ENCODE results near the gene PRDM16.
"Not testable (repeated sequence)": the region's sequence is repeated elsewhere in the genome, so short reads cannot be mapped to it uniquely, and the experiment has no call there.

The PRDM16 gene

GRCh38 chr1:3084726-3085125 lies 15.7 kb downstream of the PRDM16 start:
- H3K27me3 ChIP-seq (ENCODE audit: control insufficient read depth in 1 of 2, insufficient read depth in 2 of 2, low read length in 2 of 2), result peaks cover 0 to 4% of the 10 kb centered on the region in 2 donors
- H3K9ac ChIP-seq (ENCODE audit: low read length in 2 of 2), result no peak overlapping the region
- H3K4me1 ChIP-seq (ENCODE audit: control insufficient read depth, insufficient read depth, low read length), result no peaks in the 10 kb centered on the region
- H3K36me3 ChIP-seq (ENCODE audit: control insufficient read depth in 2 of 2, insufficient read depth in 2 of 2, low read length in 2 of 2), result no peaks in the 10 kb centered on the region
- H3K4me3 ChIP-seq (ENCODE audit: low read length in 2 of 2), result no peak overlapping the region
- no peaks in the 10 kb centered on the region for H3K9me3 ChIP-seq (ENCODE audit: control insufficient read depth in 2 of 2, low read length in 2 of 2)
- H3K27ac ChIP-seq (ENCODE audit: low read length), result no peak overlapping the region

- H3K27ac ChIP-seq (ENCODE audit: low read length), result no peak overlapping the region
- H3K9ac ChIP-seq (ENCODE audit: low read length in 2 of 2), result no peak overlapping the region
- H3K4me3 ChIP-seq (ENCODE audit: low read length in 2 of 2), result no peak overlapping the region
- H3K9me3 ChIP-seq (ENCODE audit: control insufficient read depth in 2 of 2, low read length in 2 of 2), result no peaks in the 10 kb centered on the region
- no peaks in the 10 kb centered on the region for H3K36me3 ChIP-seq (ENCODE audit: control insufficient read depth in 2 of 2, insufficient read depth in 2 of 2, low read length in 2 of 2)
- no peaks in the 10 kb centered on the region for H3K4me1 ChIP-seq (ENCODE audit: control insufficient read depth, insufficient read depth, low read length)
- H3K27me3 ChIP-seq (ENCODE audit: control insufficient read depth in 1 of 2, insufficient read depth in 2 of 2, low read length in 2 of 2), result peaks cover 0 to 2% of the 10 kb centered on the region in 2 donors
Measured at GRCh38 chr1:3085721-3086120, 16.7 kb downstream of the PRDM16 start.

DNA sequence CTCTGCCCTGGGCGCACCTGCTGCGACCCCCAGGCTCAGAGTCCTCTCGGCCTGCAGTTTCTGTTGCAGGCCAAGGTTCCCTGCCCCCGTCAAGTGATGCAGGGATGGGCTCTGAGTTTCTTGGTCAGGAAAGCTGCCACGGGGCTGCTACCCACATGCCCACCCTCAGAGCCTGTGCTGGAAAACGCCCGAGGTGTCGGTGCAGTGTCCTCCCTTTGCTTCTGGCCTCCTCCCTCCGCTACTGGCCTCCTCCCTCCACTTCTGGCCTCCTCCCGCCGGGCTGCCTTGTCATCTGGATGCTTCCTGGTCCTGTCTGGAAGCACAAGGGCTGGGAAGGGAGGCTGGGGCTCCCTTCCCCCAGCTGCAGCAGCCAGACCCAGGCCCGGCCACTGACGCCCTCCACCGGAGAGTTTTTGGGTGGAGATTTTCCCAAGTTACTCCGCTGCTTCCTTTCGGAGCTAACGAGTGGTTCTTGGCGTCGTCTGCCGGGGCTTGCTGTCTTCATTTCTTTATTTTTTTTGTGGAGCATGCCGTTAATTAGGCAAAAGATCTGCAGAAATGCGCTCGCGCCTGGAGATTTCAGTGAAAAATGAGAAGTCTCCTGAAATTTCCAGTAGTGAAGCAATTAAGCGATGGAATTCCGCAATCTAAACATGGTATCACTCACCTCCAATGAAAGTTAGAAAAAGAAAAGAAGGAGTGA lies 17.4 kb downstream of the PRDM16 start:
- H3K27ac ChIP-seq (ENCODE audit: low read length), result no peak overlapping the region
- peaks cover 0 to 2% of the 10 kb centered on the region in 2 donors for H3K27me3 ChIP-seq (ENCODE audit: control insufficient read depth in 1 of 2, insufficient read depth in 2 of 2, low read length in 2 of 2)

DNA sequence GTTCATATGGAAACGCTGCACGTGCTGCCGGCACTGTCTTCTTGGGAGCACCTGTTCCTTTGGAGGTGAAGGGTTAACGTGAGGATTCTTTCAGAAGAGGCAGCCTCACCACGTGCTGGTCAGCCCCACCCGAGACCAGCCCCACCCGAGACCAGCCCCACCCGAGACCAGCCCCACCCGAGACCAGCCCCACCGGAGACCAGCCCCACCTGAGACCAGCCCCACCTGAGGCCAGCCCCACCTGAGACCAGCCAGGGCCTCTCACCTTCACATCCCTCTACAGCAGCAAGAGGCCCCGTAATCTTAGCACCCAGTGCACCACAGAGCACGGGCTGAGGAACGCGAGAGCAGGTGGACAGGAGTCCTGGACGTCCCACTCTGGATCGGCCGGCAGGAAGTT lies 18.0 kb downstream of the PRDM16 start:
- no peaks in the 10 kb centered on the region for H3K36me3 ChIP-seq (ENCODE audit: control insufficient read depth in 2 of 2, insufficient read depth in 2 of 2, low read length in 2 of 2)
- no peak overlapping the region for H3K9ac ChIP-seq (ENCODE audit: low read length in 2 of 2)
- H3K9me3 ChIP-seq (ENCODE audit: control insufficient read depth in 2 of 2, low read length in 2 of 2), result no peaks in the 10 kb centered on the region
- no peaks in the 10 kb centered on the region for H3K4me1 ChIP-seq (ENCODE audit: control insufficient read depth, insufficient read depth, low read length)
- H3K27me3 ChIP-seq (ENCODE audit: control insufficient read depth in 1 of 2, insufficient read depth in 2 of 2, low read length in 2 of 2), result peaks cover 0 to 2% of the 10 kb centered on the region in 2 donors
- no peak overlapping the region for H3K27ac ChIP-seq (ENCODE audit: low read length)
- no peak overlapping the region for H3K4me3 ChIP-seq (ENCODE audit: low read length in 2 of 2)

More for the DNA sequence above, 17.4 kb downstream of the PRDM16 start:
- H3K9me3 ChIP-seq (ENCODE audit: control insufficient read depth in 2 of 2, low read length in 2 of 2), result no peaks in the 10 kb centered on the region
- H3K9ac ChIP-seq (ENCODE audit: low read length in 2 of 2), result no peak overlapping the region
- no peaks in the 10 kb centered on the region for H3K36me3 ChIP-seq (ENCODE audit: control insufficient read depth in 2 of 2, insufficient read depth in 2 of 2, low read length in 2 of 2)
- H3K4me3 ChIP-seq (ENCODE audit: low read length in 2 of 2), result no peak overlapping the region
- no peaks in the 10 kb centered on the region for H3K4me1 ChIP-seq (ENCODE audit: control insufficient read depth, insufficient read depth, low read length)

- H3K9me3 ChIP-seq (ENCODE audit: control insufficient read depth in 2 of 2, low read length in 2 of 2); H3K9ac ChIP-seq (ENCODE audit: low read length in 2 of 2); H3K27ac ChIP-seq (ENCODE audit: low read length); H3K4me3 ChIP-seq (ENCODE audit: low read length in 2 of 2); H3K27me3 ChIP-seq (ENCODE audit: control insufficient read depth in 1 of 2, insufficient read depth in 2 of 2, low read length in 2 of 2); H3K4me1 ChIP-seq (ENCODE audit: control insufficient read depth, insufficient read depth, low read length); H3K36me3 ChIP-seq (ENCODE audit: control insufficient read depth in 2 of 2, insufficient read depth in 2 of 2, low read length in 2 of 2): not testable (repeated sequence)
Measured at GRCh38 chr1:3087946-3088668, 19.1 kb downstream of the PRDM16 start.

GRCh38 chr1:3089490-3089889 lies 20.5 kb downstream of the PRDM16 start:
- Histone ChIP-seq H3K4me1 (ENCODE audit: control insufficient read depth, insufficient read depth, low read length) (no peaks in the 10 kb centered on the region), H3K9me3 (ENCODE audit: control insufficient read depth in 2 of 2, low read length in 2 of 2) (no peaks in the 10 kb centered on the region), H3K4me3 (ENCODE audit: low read length in 2 of 2) (no peak overlapping the region)

DNA sequence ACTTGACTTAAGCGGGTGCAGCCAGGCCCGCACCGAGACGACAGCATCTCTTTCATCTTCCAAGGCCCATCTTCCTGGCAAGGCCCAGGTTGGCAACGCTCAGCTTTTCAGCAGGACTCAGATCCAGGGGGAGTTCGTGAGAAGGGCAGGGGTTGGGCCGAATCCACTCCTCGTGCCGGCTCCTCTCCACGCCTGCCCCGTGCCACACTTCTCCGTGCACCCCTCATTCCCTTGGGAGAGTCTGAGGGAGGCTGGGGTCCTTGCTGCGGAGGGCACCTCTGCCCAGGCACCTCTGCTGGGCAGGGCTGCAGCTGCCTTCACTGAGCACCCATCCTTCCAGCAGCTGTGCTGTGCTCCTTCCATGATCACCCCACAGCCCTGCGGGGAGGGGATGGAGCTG lies 22.3 kb downstream of the PRDM16 start:
- H3K4me3 ChIP-seq (ENCODE audit: low read length in 2 of 2), result no peak overlapping the region
- peaks cover 0 to 2% of the 10 kb centered on the region in 2 donors for H3K27me3 ChIP-seq (ENCODE audit: control insufficient read depth in 1 of 2, insufficient read depth in 2 of 2, low read length in 2 of 2)
- H3K4me1 ChIP-seq (ENCODE audit: control insufficient read depth, insufficient read depth, low read length), result no peaks in the 10 kb centered on the region
- no peaks in the 10 kb centered on the region for H3K36me3 ChIP-seq (ENCODE audit: control insufficient read depth in 2 of 2, insufficient read depth in 2 of 2, low read length in 2 of 2)
- no peaks in the 10 kb centered on the region for H3K9me3 ChIP-seq (ENCODE audit: control insufficient read depth in 2 of 2, low read length in 2 of 2)
- no peak overlapping the region for H3K27ac ChIP-seq (ENCODE audit: low read length)
- H3K9ac ChIP-seq (ENCODE audit: low read length in 2 of 2), result no peak overlapping the region

More at GRCh38 chr1:3089490-3089889, 20.5 kb downstream of the PRDM16 start:
- Histone ChIP-seq H3K9ac (ENCODE audit: low read length in 2 of 2) (no peak overlapping the region), H3K27me3 (ENCODE audit: control insufficient read depth in 1 of 2, insufficient read depth in 2 of 2, low read length in 2 of 2) (peaks cover 0 to 2% of the 10 kb centered on the region in 2 donors), H3K36me3 (ENCODE audit: control insufficient read depth in 2 of 2, insufficient read depth in 2 of 2, low read length in 2 of 2) (no peaks in the 10 kb centered on the region), H3K27ac (ENCODE audit: low read length) (no peak overlapping the region)

DNA sequence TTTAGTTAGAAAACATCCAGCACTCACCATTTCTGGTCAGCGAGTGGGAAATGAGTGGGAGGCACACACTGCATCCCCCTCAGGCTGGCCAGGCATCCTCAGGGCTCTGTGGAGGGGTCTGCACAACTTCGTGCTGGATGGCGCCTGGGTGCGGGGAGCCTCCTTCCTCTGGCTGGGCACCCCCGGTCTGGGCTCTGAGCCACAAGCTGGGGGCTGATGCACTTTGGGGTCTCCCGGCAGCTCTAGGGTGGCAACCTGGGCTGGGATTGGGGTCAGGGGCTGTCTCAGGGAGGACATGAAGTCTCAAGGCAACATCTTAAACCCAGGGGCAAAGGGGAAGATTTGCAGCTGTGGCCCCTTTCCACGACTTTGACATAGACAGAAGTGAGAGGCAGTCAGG lies 23.5 kb downstream of the PRDM16 start:
- Histone ChIP-seq H3K27ac (ENCODE audit: low read length) (no peak overlapping the region), H3K36me3 (ENCODE audit: control insufficient read depth in 2 of 2, insufficient read depth in 2 of 2, low read length in 2 of 2) (no peaks in the 10 kb centered on the region), H3K4me3 (ENCODE audit: low read length in 2 of 2) (no peak overlapping the region), H3K9ac (ENCODE audit: low read length in 2 of 2) (no peak overlapping the region), H3K4me1 (ENCODE audit: control insufficient read depth, insufficient read depth, low read length) (no peaks in the 10 kb centered on the region), H3K27me3 (ENCODE audit: control insufficient read depth in 1 of 2, insufficient read depth in 2 of 2, low read length in 2 of 2) (peaks cover 0 to 2% of the 10 kb centered on the region in 2 donors), H3K9me3 (ENCODE audit: control insufficient read depth in 2 of 2, low read length in 2 of 2) (no peaks in the 10 kb centered on the region)

DNA sequence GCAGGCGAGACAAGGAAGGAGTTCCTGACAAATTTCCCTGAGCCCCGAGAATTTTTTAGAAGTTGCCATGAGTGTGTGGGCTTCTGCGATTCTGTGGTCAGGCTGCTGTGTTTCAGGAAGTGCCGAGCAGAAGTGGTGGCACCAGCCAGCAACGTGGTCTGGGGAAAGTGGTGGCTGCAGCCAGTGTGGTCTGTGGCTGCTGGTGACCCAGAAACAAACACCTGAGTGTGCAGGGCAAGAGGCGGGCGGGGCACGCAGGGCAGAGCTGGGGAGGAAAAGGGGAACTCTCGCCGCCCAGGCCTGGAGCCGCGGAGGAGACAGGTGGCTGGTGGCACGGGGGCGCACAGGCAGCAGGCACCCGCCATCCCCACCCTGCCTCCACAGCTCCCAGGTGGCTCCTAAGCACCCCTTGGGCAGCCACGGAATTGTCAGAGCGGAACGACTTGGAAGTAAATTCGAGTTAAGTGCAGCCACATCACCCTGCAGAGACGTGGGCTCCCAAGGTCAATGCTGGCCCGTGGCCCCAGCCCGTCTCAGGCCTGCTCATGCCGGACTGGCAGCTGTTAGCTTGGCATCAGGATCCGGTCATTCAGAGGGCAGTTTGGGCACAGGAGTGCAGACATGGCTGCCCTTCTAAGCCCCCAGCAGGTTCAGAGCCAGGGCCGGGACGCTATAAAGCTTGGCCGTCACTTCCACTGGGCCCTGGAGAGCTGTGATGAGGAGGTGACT lies 25.1 kb downstream of the PRDM16 start:
- no peaks in the 10 kb centered on the region for H3K27me3 ChIP-seq (ENCODE audit: control insufficient read depth in 1 of 2, insufficient read depth in 2 of 2, low read length in 2 of 2)
- no peak overlapping the region for H3K4me3 ChIP-seq (ENCODE audit: low read length in 2 of 2)
- H3K4me1 ChIP-seq (ENCODE audit: control insufficient read depth, insufficient read depth, low read length), result no peaks in the 10 kb centered on the region

GRCh38 chr1:3094863-3095780 lies 26.1 kb downstream of the PRDM16 start:
- Histone ChIP-seq H3K4me3 (ENCODE audit: low read length in 2 of 2) (no peak overlapping the region), H3K27ac (ENCODE audit: low read length) (no peak overlapping the region), H3K27me3 (ENCODE audit: control insufficient read depth in 1 of 2, insufficient read depth in 2 of 2, low read length in 2 of 2) (no peaks in the 10 kb centered on the region)

More for the DNA sequence above, 25.1 kb downstream of the PRDM16 start:
- H3K9me3 ChIP-seq (ENCODE audit: control insufficient read depth in 2 of 2, low read length in 2 of 2), result no peaks in the 10 kb centered on the region
- no peak overlapping the region for H3K27ac ChIP-seq (ENCODE audit: low read length)
- no peak overlapping the region for H3K9ac ChIP-seq (ENCODE audit: low read length in 2 of 2)
- H3K36me3 ChIP-seq (ENCODE audit: control insufficient read depth in 2 of 2, insufficient read depth in 2 of 2, low read length in 2 of 2), result no peaks in the 10 kb centered on the region

More at GRCh38 chr1:3094863-3095780, 26.1 kb downstream of the PRDM16 start:
- H3K9me3 ChIP-seq (ENCODE audit: control insufficient read depth in 2 of 2, low read length in 2 of 2), result no peaks in the 10 kb centered on the region
- no peak overlapping the region for H3K9ac ChIP-seq (ENCODE audit: low read length in 2 of 2)
- no peaks in the 10 kb centered on the region for H3K36me3 ChIP-seq (ENCODE audit: control insufficient read depth in 2 of 2, insufficient read depth in 2 of 2, low read length in 2 of 2)
- H3K4me1 ChIP-seq (ENCODE audit: control insufficient read depth, insufficient read depth, low read length), result peaks cover 3% of the 10 kb centered on the region
